NOMO-1 treated with dmso at 0.1 percent for 144 hours (cell line): ENCODE data around the gene TRIO.

Source experiments
- DNase-seq: peaks from one replicate; lab custom pipeline; 2025; ENCODE audit not compliant: unreplicated experiment; lab: John Stamatoyannopoulos, UW

The TRIO gene

GRCh38 chr5:14443671-14444093 is 300.5 kb downstream of the TRIO start:
- DNase-seq = no peak

- no peak for DNase-seq
Observed at GRCh38 chr5:14444161-14444560, 301.0 kb downstream of the TRIO start.

- DNase-seq = no peak
Observed at GRCh38 chr5:14445013-14445412, 301.9 kb downstream of the TRIO start.

- peak; percentile 33 for DNase-seq
Observed at GRCh38 chr5:14445576-14446290, 302.6 kb downstream of the TRIO start.

- no peak for DNase-seq
Observed at GRCh38 chr5:14447958-14448911, 305.1 kb downstream of the TRIO start.

- DNase-seq = no peak
Observed at GRCh38 chr5:14449052-14449661, 306.0 kb downstream of the TRIO start.

- DNase-seq = no peak
Observed at GRCh38 chr5:14450018-14450524, 306.9 kb downstream of the TRIO start.

- DNase-seq = no peak
Observed at GRCh38 chr5:14450742-14451141, 307.6 kb downstream of the TRIO start.

GRCh38 chr5:14451871-14452270 is 308.7 kb downstream of the TRIO start:
- DNase-seq = no peak

GRCh38 chr5:14452685-14453454 is 309.7 kb downstream of the TRIO start:
- no peak for DNase-seq

- no peak for DNase-seq
Observed at GRCh38 chr5:14453481-14453880, 310.3 kb downstream of the TRIO start.

GRCh38 chr5:14455814-14456321 is 312.7 kb downstream of the TRIO start:
- no peak for DNase-seq

- no peak for DNase-seq
Observed at GRCh38 chr5:14457476-14457875, 314.3 kb downstream of the TRIO start.

GRCh38 chr5:14458414-14458813 is 315.3 kb downstream of the TRIO start:
- no peak for DNase-seq

GRCh38 chr5:14460844-14461398 is 317.8 kb downstream of the TRIO start:
- no peak for DNase-seq

GRCh38 chr5:14462681-14463080 is 319.5 kb downstream of the TRIO start:
- DNase-seq = no peak

- DNase-seq = peak; percentile 99
Observed at GRCh38 chr5:14463629-14464028, 320.5 kb downstream of the TRIO start.

GRCh38 chr5:14464096-14464495 is 321.0 kb downstream of the TRIO start:
- DNase-seq = no peak

- no peak for DNase-seq
Observed at GRCh38 chr5:14464671-14465070, 321.5 kb downstream of the TRIO start.

GRCh38 chr5:14465116-14465515 is 322.0 kb downstream of the TRIO start:
- peak; percentile 44 for DNase-seq
